Measurements from ENCODE around the gene TMEM175.
"Not testable (repeated sequence)": the region's sequence is repeated elsewhere in the genome, so short reads cannot be mapped to it uniquely, and the experiment has no call there.

The TMEM175 gene

DNA sequence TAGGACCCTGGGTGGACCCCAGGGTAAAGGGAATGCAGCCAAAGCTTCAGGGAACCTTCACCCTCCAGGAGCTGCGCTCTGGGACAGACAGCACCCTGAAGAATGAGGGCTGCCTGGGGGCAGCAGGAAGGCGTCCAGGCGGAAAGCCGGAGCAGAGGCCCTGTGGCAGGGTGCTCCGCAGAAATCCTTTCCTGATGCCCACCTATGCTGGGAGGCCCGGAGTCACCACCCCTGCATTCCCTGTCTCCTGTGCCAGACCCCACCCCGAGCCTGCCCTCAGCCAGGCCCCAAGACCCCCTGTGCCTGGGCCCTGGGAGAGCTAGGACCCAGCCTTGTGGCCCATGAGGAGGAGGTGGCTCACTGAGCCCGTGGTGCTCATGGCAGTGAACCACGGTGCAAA, 42.4 kb downstream of the TMEM175 start:
- H3K27ac ChIP-seq, result no peak overlapping the region
- H3K9me3 ChIP-seq, result peaks cover 15% of the 10 kb centered on the region
- no peaks in the 10 kb centered on the region for H3K27me3 ChIP-seq
- no peak for TF ChIP-seq Cebpa-rat (IDR thresholded peaks at IDR 0.05)
- no peak overlapping the region for H3K4me3 ChIP-seq
- no peak overlapping the region for H3K9ac ChIP-seq
- no peak overlapping the region for H3K4me2 ChIP-seq
- H3K36me3 ChIP-seq, result peaks cover 15% of the 10 kb centered on the region; the same call in 1 of the 2 replicates
- peaks cover 24% of the 10 kb centered on the region for H3K4me1 ChIP-seq
- H4K20me1 ChIP-seq, result peaks cover 34% of the 10 kb centered on the region

DNA sequence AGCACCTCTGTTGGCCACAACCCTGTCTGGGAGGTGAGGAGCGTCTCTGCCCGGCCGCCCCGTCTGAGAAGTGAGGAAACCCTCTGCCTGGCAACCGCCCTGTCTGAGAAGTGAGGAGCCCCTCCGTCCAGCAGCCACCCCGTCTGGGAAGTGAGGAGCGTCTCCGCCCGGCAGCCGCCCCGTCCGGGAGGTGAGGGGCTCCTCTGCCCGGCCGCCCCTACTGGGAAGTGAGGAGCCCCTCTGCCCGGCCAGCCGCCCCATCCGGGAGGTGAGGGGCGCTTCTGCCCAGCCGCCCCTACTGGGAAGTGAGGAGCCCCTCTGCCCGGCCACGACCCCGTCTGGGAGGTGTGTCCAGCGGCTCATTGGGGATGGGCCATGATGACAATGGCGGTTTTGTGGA, 43.8 kb downstream of the TMEM175 start:
- not testable (repeated sequence) for H3K4me3 ChIP-seq, H3K4me2 ChIP-seq, H3K27me3 ChIP-seq, H3K36me3 ChIP-seq, H3K27ac ChIP-seq, H3K9ac ChIP-seq
- H4K20me1 ChIP-seq, result peaks cover 22% of the 10 kb centered on the region
- peaks cover 15% of the 10 kb centered on the region for H3K9me3 ChIP-seq
- peaks cover 23% of the 10 kb centered on the region for H3K4me1 ChIP-seq

- TF ChIP-seq Cebpa-rat (IDR thresholded peaks at IDR 0.05), result no peak
- H3K9me3 ChIP-seq, result peaks cover 10% of the 10 kb centered on the region
- no peaks in the 10 kb centered on the region for H3K36me3 ChIP-seq
- no peaks in the 10 kb centered on the region for H3K27me3 ChIP-seq
- 0 out of 2 replicates have a peak, but pooled peaks cover 5% of the 10 kb centered on the region for H3K4me1 ChIP-seq
- no peak overlapping the region for H3K27ac ChIP-seq
- no peak overlapping the region for H3K9ac ChIP-seq
- no peaks in the 10 kb centered on the region for H4K20me1 ChIP-seq
- no peak overlapping the region for H3K4me3 ChIP-seq
- H3K4me2 ChIP-seq, result no peak overlapping the region
These were observed 46.9 kb downstream of the TMEM175 start for GRCh38 chr4:978957-979701.

GRCh38 chr4:982291-982690, 50.0 kb downstream of the TMEM175 start:
- Histone ChIP-seq H3K27ac (no peak overlapping the region), H3K4me1 (peaks cover 21% of the 10 kb centered on the region), H3K9ac (no peak overlapping the region), H3K4me3 (no peak overlapping the region), H3K36me3 (no peaks in the 10 kb centered on the region), H4K20me1 (peaks cover 1% of the 10 kb centered on the region), H3K4me2 (no peak overlapping the region), H3K27me3 (no peaks in the 10 kb centered on the region), H3K9me3 (no peaks in the 10 kb centered on the region)
- no peak for TF ChIP-seq Cebpa-rat (IDR thresholded peaks at IDR 0.05)

DNA sequence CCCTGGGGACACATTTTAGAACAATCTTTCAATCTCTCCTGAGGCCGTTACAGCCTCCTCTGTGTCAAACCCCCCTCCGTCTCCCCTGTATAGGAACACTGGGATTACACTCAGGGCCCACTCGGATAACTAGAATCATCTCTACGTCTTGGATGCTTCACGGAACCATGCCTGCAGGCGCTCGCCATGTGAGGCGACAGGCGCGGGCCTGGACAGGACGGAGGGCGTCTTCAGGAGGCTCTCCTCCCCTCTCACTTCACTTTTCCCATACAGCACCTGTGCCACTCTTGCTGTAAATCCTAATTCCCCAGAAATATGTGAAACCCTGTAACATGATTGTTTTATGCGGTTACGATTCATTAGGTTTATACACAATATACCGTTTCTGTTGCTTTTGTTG, 50.6 kb downstream of the TMEM175 start:
- H3K4me3 ChIP-seq, result no peak overlapping the region
- H3K4me1 ChIP-seq, result peaks cover 26% of the 10 kb centered on the region
- no peaks in the 10 kb centered on the region for H3K9me3 ChIP-seq
- no peak overlapping the region for H3K4me2 ChIP-seq
- H3K27me3 ChIP-seq, result no peaks in the 10 kb centered on the region
- H3K27ac ChIP-seq, result no peak overlapping the region
- H3K36me3 ChIP-seq, result no peaks in the 10 kb centered on the region
- TF ChIP-seq Cebpa-rat (IDR thresholded peaks at IDR 0.05), result no peak
- H4K20me1 ChIP-seq, result peaks cover 7% of the 10 kb centered on the region
- 0 out of 2 replicates have a peak overlapping the region, but pooled peaks have one; percentile 3 for H3K9ac ChIP-seq

GRCh38 chr4:984336-985054, 52.2 kb downstream of the TMEM175 start:
- no peak overlapping the region for H3K27ac ChIP-seq
- H3K4me1 ChIP-seq, result peaks cover 42% of the 10 kb centered on the region
- no peak overlapping the region for H3K4me3 ChIP-seq
- TF ChIP-seq Cebpa-rat (IDR thresholded peaks at IDR 0.05), result no peak
- H3K4me2 ChIP-seq, result peak overlapping the region; percentile 93
- H3K9me3 ChIP-seq, result no peaks in the 10 kb centered on the region
- H3K27me3 ChIP-seq, result no peaks in the 10 kb centered on the region
- H3K36me3 ChIP-seq, result peaks cover 5% of the 10 kb centered on the region; the same call in 1 of the 2 replicates
- no peak overlapping the region for H3K9ac ChIP-seq
- peaks cover 23% of the 10 kb centered on the region for H4K20me1 ChIP-seq

DNA sequence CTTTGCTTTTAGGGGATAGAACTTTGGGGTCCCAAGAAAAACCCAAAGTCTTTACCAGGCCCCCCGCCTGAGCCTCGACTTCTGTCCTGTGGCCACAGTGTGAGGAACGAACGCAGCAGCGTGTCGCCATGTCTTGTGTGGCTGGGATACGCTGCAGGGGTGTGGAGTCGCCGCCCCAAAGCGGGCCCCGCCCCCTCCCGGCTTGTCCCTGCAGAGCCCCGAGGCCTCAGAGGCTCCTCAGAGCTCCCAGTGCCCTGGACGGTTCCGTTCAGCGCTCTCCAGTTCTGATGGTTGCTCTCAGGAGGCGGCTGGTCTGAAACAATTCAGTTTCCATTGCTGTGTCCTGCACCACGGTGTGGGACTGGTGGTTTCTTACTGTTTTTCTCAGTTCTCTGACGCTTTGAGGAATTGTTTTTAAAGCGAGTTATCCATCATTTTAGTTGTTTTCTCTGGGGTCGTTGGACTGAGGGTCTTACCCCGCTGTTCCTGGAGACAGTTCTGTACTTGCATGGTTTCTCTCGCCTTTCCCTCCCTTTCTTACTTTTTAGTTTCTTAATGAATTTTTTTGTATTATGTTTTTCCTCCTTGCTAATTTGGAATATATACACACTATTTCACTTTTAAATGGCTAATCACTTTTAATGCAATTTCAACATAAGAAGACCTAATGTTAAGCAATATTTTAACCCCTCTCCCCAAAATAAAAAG, 53.0 kb downstream of the TMEM175 start:
- no peak for TF ChIP-seq Cebpa-rat (IDR thresholded peaks at IDR 0.05)
- H3K27me3 ChIP-seq, result no peaks in the 10 kb centered on the region
- H3K36me3 ChIP-seq, result peaks cover 13% of the 10 kb centered on the region; the same call in 1 of the 2 replicates
- peaks cover 42% of the 10 kb centered on the region for H3K4me1 ChIP-seq
- peak overlapping the region; percentile 93 for H3K4me2 ChIP-seq
- no peaks in the 10 kb centered on the region for H3K9me3 ChIP-seq
- H3K4me3 ChIP-seq, result no peak overlapping the region
- H3K27ac ChIP-seq, result no peak overlapping the region
- H4K20me1 ChIP-seq, result peaks cover 31% of the 10 kb centered on the region
- H3K9ac ChIP-seq, result no peak overlapping the region

GRCh38 chr4:986428-986878, 54.2 kb downstream of the TMEM175 start:
- no peaks in the 10 kb centered on the region for H3K9me3 ChIP-seq
- no peak for TF ChIP-seq Cebpa-rat (IDR thresholded peaks at IDR 0.05)
- peaks cover 24% of the 10 kb centered on the region; the same call in 1 of the 2 replicates for H3K36me3 ChIP-seq
- peaks cover 43% of the 10 kb centered on the region for H4K20me1 ChIP-seq
- peak overlapping the region; percentile 78 for H3K4me3 ChIP-seq
- H3K4me1 ChIP-seq, result peaks cover 42% of the 10 kb centered on the region
- peak overlapping the region; percentile 93 for H3K4me2 ChIP-seq
- H3K9ac ChIP-seq, result peak overlapping the region; percentile 83
- H3K27me3 ChIP-seq, result no peaks in the 10 kb centered on the region
- H3K27ac ChIP-seq, result peak overlapping the region; percentile 70

- Histone ChIP-seq H3K36me3 (peaks cover 30% of the 10 kb centered on the region; the same call in 1 of the 2 replicates), H3K4me3 (peak within 1 kb of the TSS; percentile 78), H3K27ac (peak within 1 kb of the TSS; percentile 70), H3K27me3 (no peaks in the 10 kb centered on the region), H3K4me1 (peaks cover 42% of the 10 kb centered on the region), H3K4me2 (peak within 1 kb of the TSS; percentile 93), H4K20me1 (peaks cover 49% of the 10 kb centered on the region), H3K9me3 (no peaks in the 10 kb centered on the region), H3K9ac (peak within 1 kb of the TSS; percentile 83)
- no peak for TF ChIP-seq Cebpa-rat (IDR thresholded peaks at IDR 0.05)
These were observed 54.8 kb downstream of the TMEM175 start, which contains the start of gene IDUA for GRCh38 chr4:986879-987623. Gene IDUA (plus strand): TSS chr4:987044. CDS start chr4:987085, 41 bp downstream.
